Stimulated activated CD4-positive, alpha-beta T cell treated with anti-CD3 and anti-CD28 coated beads, Interleukin-12 subunit alpha, Interleukin-12 subunit beta, amount 100 ng/mL, for 24 hours (primary cell): ENCODE measurements around the gene KCNIP1.
A peak's percentile ranks its signal among the peaks of the same experiment; 100 is the strongest.

ENCODE experiments used
- DNase-seq, 2 experiments: peaks; one replicate each; pipeline ENCODE4 v3.0.0-alpha.2; 2020; ENCODE audit warnings: low read depth in 2 of 2

KCNIP1 gene

DNA sequence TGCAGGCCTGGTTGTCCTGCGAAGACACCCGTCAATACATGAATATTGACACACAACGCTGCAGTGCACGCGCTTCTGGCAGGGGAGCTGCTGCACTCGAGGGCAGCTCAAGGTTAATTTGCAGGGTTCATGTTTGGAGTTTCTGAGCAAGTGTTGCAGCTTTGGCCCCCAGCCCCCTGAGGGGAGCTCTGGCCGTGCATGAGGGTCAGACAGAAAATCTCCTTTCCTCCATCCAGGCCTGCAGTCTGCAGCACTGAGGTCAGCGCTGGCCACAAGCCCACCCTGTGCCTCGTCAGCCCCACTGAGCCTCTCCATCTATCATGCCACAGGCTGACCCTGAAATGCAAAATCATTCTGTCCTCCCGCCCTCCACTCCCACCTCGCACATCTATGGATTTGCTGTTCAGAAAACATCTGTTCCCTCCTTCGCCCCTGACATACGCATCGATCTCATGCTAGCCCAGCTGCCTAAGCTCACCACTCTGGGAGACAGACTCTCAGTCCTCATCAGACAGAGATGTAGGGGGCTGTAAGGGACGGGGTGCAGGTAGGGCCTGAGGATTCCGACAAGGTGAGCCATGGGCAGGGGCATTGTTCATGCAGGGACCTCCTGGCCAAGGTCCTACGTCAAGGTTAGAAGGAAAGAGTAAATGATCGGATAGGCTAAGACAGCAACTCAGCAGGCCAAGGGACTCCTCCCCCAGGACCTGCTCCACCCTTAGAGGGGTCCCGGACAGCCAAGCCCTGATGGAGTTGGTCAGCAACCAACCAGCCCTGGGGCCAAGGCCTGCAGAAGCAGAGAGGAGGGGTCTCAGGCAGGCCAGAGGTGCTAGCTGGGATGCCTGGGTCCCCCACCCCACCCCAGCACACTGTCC, 125.1 kb downstream of the KCNIP1 start:
- no peak for DNase-seq

DNA sequence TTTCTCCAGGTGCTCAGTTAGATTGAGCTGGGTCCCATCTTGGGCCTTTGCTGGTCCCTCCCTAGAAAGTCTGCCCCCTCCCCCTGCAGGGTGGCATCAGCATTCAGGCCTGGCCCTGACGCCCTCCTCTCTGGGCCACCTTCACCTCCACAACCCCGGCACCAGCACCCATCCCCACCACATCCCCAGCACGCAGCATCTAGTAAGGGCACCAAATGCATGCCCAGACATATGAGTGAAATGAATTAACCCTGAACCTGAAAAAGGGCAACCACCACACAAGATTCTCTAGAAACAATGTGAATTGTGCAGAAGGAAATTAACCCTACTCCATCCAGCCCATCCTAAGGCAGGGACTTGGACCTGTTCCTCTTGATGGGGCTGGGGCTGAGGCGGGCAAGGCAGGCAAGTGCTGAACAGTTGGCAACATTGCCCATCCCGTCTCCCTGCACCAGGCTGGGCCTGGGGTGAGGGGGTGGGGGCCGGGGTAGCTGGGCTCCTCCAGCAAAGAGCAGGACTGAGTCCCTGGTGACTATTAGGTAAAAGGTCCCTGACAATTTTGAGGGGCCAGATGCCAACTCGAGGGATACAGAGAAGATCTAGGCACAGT, 125.9 kb downstream of the KCNIP1 start:
- no peak for DNase-seq

DNA sequence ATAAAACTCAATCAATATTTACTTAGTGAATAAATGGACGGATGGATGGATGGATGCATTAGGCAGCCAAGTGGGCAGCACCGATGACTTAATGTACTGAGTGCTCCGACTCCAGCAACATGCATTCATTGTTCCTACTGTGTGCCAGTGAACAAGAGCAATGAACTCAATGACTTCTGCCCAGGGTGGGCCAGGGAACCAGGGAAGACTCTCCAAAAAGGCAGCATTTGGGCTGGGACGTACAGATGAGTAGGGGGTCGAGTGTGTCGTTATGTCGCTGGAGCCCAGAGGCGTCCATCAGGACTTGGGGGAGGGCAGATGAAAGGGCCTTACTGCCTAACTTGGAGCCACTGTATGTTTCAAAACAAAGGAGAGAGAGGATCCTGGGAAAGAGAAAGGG, 126.4 kb downstream of the KCNIP1 start:
- no peak for DNase-seq

DNA sequence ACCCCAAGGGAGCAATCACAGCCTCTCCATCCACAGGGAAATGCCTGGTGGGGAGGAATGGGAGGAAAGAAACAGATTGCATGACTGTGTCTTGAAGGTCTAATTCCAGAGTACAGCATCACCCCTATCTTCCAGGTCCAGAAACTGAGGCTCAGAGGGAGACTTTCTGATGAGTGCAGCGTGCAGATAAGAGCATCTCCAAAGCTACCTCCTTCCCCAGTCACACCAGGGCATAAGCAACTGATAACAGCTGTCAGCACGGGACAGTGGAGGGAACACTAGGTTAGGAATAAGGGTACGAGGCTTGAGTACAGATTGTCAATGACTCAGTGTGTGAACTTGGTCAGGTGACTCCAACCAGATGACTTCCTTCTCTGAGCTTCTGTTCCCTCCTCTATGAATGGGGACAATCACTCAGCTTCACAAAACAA, 126.9 kb downstream of the KCNIP1 start:
- no peak for DNase-seq

DNA sequence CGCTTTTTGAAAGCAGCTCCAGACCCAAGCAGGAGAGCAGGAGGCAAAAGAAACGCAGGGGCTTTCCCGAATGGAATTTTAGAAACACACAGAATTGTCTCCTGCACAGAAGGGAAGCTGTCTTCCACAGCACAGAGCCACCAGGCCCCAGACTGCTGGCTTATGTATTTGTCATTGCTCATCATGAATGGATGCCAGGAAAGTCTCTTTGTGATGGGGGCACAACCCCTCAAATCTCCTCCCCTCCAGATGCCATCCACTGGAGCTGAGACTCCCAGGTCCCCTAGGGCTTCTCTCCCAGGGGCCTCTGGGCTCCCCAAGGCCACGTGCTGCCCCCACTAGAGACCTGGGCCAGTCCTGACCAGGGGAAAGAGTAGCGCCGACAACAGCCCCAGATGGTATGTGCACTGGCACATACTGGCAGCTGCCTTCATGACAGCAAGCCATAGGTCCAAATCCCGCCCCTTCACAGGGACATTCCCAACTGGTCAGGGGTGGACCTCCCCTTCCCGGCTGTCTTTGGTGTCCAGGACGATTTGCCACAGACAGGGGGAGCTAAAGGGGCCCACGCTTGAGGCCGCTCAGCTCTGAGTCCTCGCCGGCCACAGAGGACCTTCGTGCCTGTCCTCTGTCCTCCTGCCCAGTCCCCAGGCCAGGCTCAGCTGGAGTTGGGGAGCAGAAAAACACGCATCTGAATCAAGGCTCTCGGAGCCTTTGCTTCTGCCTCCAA, 127.8 kb downstream of the KCNIP1 start:
- no peak for DNase-seq

DNA sequence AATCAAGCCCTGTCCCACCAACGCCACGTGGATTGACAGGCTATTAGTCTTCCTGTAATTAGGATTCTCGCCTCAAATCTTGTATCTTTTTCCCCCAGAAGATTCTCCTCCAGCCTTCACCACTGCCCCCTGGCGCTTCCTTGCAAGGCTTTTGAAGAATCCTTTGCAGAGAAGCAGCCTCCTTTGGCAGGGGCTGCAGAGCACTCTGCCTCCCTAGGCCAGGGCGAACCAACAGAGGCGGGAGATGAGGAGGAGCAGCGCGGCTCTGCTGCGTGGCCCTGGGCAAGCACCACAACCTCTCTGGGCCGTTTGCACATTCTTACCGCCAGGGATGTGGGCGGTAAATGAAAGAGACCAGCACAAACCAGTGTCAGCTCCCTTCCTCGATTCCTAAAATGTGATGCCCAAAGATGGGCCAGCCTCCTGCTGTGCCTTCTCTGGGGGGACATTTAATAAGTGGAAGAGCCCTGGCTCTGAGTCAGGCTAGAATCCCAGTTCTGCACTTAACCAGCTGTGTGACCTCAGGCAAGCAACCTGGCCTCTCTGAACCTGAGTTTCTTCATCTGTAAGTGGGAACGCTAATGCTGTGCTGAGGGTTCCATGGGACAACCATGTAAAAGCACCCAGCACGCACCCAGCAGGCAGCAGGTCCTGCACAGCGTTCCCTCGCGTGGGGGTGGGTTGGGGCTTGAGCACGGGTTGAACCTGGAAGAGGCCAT, 128.6 kb downstream of the KCNIP1 start:
- no peak for DNase-seq

DNA sequence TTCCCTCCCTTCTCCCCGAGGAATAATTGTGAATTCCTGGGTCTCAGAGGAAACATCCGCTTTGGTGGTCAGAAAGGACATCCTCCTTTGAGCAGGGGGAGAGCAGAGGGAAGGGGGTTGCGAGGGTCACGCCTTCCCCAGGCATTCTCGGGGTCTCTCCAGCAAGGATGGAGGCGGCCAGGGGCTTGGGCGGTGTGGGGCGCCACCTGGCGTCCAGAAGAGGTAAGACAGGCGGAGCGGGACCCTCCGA, 129.1 kb downstream of the KCNIP1 start:
- DNase-seq, result peak; percentile 24 to 46

DNA sequence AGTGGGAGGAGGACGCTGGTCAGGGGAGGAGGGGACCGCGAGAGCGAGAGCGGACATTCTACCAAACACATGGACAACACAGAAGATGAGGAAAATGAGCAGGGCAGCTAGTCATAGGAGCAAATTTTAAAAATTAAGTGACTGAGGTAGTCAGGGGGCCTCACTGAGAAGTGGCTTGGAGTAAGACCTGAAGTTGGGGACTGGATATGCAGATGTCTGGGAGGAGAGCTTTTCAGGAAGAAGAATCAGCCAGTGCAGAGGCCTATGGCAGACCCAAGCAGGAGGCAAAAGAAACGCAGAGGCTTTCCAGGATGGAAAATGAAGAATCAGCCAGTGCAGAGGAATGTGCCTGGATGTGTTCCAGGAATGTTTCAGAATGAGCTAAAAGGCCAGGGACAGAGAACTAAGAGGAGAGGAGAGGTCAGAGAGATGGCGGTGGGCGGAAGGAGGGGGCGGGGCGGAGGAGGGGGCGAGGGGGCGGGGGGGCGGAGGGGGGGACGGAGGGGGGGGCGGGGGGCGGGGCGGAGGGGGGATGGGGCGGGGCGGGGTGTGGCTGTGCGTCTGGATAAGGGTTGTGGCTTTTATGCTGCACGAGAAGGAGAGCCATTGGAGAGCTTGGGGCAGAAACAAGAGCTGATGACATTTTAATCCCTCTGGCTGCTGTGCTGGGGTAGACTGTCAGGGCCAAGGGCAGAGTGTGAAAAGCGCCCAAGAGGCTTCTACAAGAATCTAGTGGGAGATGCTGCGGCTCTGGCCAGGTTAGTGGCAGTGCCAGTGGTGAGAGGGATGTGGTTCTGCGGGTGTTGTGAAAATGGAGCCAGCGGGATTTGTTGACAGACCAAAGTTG, 129.6 kb downstream of the KCNIP1 start:
- DNase-seq, result no peak

DNA sequence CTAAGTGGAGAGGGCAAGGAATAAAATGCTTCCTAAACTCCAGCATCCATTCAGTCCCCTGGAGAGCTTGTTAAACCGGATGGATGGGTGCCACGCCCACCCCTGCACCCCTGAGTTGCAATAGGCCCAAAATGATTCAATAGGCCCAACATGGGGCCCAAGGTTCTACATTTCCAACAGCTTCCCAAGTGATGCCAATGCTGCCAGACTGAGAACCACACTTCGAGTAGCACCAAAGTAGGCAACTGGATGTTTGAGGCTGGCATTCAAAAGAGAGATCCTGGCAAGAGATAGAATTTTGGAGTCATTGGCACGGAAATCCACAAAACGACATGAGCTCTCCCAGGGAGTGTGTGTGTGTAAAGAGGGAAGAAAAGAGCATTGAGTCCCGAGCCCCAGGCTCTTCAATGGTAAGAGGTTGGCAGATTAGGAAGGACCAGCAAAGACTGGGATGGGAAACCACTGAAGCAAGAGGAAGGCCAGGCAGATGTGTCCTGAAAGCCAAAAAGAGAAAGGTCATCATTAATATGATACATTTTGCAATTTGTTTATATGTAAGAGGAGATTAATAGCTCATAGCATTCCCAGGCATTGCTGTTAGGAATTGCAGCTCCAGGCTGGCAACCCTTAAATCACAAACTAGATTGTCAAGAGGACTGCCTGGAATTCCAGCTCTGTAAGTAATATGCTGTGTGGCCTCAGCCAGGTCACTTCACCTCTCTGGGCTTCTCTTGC, 130.6 kb downstream of the KCNIP1 start:
- no peak for DNase-seq

DNA sequence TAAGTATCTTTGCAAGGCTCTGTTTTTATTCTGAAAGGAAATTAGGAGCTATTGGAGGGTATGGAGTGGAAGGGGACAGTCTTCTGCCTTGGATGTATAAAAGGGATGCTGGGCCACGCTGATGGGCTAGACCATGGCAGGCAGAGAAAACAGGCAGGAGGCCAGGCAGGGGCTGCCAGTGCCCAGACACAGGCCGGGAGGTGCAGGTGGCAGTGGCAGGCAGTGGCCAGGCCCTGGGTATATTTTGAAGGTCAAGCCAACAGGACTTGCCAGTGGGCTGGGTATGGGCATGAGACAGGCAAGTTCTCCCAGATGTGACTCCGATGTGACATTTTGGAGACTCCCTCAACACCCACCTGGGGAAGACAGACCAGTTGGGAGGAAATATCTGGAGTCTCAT, 131.9 kb downstream of the KCNIP1 start:
- DNase-seq, result no peak

DNA sequence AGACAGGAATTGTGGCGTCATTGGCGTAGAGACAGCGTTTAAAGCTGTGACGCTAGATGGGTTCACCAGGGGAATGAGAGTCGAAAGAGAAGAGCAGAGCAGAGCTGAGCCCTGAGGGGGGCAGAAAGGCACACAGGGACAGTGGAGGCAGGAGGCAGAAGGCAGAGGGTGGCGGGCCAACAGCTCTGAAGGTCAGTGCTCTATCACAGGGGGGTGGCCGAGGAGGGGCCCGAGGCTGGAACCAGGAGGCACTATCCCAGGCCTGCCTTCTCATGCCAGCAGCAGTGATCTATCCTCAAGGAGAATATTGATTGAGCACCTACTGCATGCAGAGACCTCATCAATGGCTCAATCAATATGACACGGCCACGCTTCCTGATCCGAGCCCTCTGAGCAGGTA, 132.4 kb downstream of the KCNIP1 start:
- DNase-seq, result no peak

DNA sequence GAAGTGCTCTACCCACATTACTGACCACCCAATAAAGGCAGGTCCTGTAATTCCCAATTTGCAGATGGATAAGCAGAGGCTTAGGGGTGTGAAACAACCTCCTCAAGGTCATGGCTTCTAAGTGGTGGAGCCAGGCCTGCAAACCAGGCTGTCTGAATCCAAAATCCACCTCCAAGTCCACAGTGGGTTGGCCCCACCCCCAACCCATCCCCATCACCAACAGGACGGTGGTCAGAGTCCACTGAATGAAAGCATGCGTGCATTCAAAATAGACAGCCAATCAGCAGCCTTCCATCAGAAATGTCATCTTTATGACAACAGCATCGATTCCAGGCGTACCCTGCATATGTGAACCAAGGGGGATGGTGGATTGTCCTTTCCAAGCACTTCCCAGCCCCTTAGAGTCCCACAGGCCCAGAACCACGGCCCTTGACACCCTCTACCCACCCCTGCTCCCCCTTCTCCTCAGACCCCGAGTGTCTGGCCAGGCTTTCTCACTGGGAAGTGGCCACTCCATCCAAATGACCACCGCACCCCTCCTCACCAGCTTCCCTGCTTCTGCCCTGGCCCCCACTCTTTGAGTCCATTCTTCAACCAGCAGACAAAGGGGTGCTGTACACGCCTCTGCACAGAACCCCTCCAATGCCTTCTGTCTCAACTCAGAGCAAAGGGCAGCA, 133.1 kb downstream of the KCNIP1 start:
- no peak for DNase-seq

DNA sequence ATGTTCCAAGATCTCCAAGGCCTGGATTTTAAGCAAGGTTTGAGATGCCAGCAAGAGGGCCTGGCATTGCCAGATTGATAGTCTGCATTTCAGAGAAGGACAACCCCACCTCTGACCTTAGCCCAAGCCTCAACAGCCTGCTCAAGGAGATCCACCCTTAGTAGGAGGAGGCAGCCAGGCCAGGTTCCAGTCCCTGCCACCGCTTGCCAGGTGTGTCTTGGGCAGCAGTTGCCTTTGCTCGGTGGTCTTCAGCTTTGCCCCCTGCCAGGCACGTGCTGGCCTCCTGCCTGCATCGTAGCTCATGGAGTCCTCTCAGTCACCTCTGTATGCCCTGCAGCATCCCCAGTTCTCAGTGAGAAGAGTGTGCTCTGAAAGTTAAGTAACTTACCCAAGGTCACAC, 134.2 kb downstream of the KCNIP1 start:
- DNase-seq, result no peak

DNA sequence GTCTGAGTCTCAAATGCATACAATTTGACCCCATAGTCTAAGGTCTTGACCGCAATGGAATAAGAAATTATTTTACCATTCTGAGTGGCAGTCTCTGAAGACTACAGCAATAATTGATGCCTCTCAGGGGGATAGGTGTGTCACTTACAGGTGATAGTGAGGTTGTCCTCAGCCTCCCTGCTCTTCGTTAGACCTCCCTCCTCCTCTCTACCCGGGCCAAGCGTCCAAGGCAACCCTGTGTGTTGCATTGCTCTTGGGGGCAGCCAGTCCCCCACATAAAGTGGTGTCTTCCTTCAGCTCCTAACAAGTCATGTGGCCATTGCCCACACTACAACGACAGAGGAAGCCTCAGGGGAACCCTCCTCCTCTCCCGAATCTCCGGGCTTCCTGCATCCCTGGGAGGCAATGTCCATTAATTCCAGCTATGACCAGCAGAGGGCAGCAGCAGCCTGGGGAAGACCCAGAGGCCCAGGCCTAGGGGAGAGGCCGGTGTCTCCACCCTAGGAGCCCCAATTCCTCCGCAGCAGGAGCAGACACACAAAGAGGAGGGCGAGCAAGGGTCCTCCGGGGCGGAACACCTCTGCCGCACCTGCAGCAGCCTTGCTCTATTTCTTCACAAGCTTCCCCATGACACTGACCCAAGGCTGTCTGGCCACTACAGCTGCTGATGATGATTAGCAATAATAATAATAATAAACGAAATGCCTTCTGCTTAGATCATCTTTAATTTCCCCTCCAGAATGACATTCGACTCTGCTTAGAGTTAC, 134.8 kb downstream of the KCNIP1 start:
- DNase-seq, result peak; percentile 48 to 76

DNA sequence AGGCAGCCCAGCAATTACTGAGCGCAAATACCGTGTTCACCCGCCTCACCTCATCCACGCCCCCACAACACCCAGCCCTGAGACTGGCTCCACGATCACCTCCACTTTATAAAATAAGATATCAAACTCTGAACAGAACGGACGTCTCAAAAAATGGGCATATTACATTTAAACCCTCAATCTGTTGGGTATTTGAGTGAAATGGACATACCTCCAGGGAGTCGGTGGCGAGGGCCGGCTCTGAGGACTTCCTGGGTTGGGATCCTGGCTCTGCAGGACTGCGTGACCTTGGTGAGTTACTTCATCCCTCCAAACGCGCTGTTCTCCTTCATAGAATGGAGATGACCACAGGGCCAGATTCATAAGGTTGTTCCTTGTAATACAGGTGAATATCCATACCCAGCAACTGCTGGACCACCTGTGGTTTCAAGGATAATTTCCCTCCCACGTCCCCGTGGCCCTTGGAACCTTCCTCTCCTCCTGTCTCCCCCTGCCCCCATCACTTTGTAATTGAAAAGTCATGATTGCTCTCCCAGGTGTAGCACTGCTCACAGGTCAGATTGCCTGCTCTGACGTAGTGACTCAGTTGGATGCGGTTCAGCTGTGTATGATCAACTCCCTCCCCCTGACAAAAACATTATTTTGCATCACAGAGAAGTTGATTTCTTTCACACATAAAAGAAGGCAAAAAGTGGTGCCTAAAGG, 135.6 kb downstream of the KCNIP1 start:
- DNase-seq, result no peak

DNA sequence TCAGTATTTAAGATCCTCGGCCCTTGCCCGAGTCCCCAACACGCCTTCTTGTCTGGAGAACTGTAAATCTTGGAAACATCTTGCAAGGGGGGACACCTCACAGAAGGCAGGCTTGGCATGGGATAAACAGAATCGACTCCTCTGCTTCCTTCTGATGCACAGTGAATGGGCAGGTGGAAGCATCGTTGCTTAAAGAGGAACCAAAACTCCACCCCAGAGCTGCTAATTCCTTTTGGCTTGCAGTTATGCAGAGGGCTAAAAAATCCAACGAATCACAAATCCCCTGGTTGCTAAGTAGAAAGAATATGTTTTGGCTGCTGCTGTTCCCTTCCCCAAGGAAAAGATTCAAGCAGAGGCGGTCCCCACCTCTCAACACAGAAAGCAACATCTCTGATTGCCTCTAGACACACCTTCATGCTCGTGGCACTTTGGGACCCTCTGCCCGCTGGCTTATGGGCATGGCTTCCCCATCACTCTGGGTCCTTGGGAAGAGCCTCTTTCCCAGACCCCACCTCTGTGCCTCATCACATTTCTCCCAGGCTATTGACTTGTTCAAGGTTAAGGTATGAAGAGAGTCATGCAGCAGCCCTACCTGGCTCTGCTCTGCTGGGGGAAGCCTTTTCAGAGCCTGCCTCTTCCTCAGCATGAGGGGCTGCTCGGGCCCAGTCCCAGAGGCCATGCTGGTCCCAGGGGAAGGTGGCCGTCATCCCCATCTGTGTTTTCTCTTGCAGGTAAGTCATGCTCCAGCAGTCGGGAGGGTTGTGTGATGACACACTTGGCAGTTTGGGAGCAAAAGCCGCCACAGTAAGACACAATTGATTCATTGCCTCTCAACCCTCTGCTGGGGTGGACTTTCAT, 137.1 kb downstream of the KCNIP1 start:
- DNase-seq, result no peak

DNA sequence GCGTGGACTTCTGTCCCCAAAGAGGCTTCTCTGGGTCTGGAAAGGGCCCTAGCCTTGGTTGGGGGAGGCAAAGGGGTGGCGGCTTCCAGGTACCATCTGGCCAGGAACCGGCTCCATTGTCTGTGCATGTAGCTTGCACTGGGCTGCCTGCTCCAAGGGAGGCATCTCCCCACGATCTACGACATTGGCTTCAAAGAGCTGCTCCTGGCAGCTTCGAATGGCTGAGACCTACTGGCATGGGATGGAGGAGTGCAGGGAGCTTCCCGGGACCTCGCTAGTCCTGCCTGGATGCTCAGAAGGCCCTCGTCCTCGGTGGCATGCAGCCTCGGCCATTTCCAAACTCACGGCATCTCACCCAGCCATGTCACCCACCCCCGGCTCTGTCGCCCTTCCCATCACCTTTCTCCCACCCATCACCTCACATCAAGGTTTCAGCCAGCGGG, 137.8 kb downstream of the KCNIP1 start:
- DNase-seq, result no peak
